Putamen (tissue), 1 donor: ENCODE results near the gene ARHGAP24.
"Not testable (repeated sequence)": the region's sequence is repeated elsewhere in the genome, so short reads cannot be mapped to it uniquely, and the experiment has no call there.

ENCODE experiments used
- DNase-seq: peaks from one replicate; pipeline ENCODE4 v3.0.0-alpha.2; 2016; ENCODE audit warnings: low spot score

Gene ARHGAP24

DNA sequence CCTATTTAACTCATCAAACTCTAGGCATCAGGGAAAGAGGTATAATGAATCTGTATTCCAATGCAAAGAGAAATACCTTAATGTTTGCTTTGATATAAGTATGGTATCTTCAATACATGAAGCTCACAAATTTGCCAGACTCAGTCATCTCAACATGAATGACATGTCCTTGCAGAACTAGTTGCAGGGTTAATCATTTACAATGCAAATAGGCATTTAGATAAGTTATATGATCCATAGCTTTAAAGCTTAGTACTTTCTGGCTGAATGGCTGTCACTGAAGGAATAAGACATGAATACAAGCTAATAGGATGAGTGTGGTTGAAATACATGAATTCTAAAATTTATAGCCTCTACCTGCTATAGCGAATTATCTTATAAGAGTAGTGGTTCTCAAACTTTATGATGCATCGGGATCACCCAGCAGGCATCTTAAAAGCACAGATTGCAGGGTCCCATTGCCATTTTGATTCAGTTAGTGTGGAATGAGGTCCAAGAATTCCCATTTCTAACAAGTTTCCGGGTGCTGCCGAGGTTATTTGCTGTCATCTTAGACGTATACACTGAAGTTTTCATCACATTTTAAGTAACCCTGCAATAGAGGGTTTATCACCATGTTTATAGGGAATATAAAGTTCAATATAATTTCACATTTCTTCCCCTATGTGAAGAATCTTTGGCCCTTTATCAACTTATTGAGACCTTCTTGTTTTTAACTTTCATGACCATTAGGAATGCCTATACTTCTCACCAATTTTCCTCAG, 439.2 kb downstream of the ARHGAP24 start:
- no peak for DNase-seq

DNA sequence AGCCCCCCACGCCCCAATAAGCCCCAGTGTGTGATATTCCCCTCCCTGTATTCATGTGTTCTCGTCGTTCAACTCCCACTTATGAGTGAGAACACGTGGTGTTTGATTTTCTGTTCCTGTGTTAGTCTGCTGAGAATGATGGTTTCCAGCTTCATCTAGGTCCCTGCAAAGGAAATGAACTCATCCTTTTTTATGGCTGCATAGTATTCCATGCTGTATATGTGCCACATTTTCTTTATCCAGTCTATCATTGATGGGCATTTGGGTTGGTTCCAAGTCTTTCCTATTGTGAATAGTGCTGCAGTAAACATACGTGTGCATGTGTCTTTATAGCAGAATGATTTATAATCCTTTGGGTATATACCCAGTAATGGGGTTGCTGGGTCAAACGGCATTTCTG, 440.6 kb downstream of the ARHGAP24 start:
- DNase-seq: not testable (repeated sequence)

DNA sequence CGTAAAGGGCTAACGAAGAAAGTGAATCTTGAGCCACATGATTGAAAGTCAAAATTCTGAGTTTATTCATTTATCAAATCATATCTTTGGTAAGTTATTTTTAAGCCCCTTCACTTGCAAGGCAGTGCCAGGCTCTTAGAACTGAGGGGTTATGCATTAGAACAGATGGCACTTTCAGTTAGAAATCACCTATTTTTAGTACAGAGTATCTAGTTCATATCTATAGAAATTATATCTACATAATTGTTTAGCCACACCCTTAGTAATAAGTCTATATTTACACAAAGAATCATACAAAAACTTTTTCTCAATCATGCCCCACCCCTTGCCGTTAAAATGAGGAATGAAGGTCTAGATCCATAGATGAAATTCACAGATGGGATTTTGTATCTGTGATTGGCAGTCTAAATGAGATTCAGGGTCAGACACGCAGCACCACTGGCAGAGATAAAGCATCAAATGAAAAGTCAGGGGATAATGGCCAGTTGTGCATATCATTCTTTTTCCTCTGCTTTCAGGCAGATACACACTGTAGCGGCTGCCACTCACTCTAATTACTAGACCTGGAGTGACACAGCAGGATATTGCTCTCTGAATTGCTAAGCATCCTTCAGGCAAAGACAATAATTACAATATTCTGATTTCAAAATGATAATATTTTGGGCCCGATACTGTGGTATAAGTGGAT, 444.4 kb downstream of the ARHGAP24 start:
- DNase-seq: no peak

DNA sequence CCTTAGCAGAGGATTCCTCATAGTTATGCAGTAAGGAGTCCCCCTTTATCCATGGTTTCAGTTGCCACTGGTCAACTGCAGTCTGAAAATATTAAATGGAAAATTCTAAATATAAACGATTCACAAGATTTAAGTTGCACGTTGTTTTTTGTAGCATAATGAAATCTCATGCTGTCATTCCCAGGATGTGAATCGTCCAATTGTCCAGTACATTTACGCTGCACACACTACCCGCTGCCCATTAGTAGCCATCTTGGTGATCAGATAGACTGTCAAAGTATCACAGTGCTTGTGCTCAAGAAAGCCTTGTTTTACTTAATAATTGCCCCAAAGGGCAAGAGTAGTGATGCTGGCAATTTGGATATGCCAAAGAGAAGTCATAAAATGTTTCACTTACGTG, 450.1 kb downstream of the ARHGAP24 start:
- no peak for DNase-seq

DNA sequence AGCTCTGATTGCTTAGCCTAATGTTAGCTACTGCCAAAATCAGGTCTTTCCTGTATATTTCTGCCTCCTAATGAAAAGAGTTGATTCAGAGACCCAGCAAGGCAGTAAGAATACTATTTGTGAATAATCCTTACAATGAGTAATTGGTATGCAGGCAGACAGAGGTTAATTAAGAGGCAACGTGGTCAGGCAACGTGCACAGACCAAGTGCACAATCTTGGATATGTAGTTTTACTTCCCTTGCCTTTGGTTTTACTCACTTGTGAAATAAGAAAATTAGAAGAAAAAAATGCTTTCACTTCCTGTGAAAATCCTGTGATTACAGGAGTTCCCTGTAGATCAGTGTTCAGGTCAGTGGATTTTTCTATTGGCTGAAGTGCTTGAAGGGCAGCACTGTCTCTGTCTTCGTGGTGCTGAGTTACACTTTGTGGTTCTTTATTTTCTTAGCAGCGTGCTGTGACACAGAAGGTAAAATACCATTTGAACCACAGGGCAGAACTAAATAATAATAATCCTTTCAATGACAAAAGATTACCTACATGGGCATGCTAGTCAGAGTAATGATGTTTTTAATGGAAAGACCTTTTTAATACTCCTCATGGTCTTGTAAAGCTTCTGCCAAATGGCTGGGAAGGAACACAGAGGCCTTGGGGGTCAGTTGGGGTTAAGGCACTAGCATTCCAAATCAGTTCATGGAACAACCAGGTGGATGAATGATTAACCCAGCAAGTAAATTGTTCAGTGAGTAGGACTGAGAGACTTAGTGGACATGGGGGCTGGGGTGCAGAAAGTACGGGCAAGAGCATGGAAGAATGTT, 454.0 kb downstream of the ARHGAP24 start:
- no peak for DNase-seq

DNA sequence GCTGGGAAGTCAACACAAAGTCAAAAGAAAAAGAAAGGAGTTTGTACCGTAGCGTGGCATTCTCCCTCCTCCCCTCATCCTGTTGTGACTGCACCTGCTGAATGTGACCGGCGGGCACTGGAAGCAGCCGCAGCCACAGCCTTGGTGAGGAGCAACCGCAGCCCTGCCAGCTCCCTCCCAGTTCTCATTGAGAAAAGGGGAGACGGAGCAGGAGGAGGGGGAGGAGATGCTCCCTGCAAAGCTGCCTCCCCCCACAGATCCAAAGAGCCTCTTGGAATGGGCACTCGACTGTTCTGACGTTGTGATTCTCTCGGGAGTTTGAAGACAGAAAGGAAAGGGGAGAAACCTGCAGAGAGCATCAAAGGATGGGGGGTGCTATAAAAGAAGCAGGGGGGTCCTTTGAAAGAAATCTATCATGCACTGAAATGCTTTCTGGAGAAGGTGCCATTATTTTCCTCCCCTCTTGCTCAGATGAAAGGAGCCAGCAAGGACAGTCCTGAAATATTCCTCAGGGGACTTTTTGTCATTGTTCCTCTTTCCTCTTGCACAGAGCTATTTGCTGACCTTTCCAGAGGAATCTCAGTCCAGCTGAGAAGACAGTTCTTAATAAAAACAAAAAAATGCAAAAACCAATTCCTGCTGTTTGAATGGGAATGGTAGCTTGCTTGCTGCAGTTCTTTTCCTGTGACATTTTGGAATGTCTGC, 455.2 kb downstream of the ARHGAP24 start:
- DNase-seq: no peak

DNA sequence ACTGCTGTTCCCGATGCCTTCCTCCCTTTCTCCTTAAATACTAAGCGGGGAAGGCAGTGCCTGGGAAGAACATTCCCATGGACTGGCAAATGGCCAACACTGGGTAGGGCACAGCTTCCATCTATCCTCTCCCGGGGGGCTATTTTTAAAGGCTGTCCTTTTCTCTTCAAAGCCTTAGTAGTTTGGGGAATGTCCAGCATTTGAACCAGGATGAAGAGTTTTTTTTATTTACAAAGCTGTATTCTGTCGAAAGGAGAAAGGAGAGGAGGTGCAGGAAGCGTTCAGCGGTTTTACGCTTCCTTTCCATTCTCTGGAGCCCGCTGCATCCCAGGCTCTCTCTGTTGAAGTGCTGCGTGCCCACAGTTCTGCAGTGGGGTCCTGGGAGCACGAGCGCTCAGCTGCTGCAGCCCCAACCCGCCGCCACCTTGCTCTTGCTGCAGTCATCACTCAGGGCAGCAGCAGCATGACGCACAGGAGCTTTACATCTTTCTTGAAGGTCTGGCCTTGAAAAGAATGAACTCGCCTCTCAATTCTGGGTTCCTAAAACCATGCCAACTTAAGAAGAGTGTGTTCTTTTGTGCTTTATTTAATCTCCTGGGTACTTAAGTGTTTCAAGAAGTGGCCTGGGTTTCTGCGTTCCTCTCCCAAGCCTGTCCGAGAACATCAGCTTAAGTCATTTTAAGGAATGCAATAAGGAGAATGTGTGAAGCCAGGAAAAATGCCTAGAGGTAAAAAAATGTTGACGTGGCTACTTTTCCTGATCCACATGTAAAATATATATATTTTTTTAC, 457.7 kb downstream of the ARHGAP24 start:
- no peak for DNase-seq

DNA sequence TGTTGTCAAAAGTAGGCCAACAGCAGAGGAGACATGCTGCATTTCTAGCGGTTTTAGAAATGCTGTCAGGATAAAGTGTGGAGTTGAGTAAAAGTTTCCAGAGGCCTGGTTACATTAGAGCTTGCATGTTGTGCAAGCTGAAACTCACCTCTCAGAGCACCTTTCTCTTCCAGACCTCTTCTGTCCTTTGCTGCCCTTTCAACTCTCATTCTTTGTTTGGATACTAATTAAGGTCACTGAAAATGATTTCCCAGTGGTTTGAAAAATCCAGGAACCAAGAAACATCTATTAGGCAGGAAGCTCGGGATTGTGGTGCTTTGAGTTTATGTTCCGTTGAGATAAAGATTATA, 458.3 kb downstream of the ARHGAP24 start:
- DNase-seq: no peak

DNA sequence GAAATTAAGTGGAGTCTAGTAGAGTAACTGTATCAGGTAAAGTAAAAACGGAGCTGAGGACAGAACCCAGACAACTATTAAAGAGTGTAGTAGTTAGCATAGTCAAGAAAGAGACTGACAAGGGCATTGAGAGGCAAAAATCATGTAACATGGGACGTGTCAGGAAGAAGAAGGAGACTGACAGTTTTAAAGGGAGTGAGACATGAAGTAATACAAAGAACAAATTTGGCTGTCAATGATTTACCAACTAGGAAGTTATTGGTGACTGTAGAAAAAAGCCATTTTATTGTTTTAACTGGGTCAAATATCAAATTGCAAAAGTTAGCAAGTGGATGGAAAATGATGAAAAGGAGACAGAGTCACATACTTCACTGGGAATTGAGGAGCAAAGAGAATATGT, 462.6 kb downstream of the ARHGAP24 start:
- DNase-seq: no peak

DNA sequence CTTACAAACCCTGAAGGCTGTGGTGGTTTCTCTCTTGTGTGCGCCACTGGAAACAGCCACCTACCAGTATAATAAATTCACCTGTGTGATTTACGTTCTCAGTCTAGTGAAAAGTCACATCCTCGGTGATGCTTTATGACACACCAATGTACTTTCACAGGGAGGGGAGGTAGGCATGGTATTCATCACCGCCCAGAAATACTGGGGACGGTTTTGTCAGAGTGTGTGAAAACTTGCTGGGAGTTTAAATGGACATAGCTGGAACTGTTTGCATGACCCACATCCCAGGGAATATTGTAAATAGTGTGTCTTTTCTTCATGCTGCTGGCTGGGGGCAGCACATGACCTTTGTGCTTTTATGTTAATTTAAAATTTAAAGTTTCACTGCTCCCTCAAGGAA, 463.1 kb downstream of the ARHGAP24 start:
- DNase-seq: no peak

DNA sequence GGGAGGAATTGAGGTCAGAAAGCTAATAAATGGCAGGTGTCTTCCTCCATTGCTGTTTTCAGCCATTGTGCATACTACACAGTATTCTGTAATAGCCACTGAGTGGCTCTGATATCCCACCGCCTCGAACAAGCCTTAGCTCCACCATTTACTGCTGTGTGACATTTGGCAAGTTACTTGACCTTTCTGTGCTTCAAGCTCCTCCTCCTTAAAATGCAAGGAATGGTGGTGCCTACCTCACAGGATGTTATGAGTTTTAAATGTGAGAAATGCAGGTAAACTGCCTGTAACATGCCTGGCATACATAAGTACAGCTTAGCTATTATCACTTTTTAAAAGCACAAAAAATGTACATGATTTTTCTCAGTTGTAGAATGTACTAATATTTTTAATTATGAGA, 464.0 kb downstream of the ARHGAP24 start:
- DNase-seq: no peak

DNA sequence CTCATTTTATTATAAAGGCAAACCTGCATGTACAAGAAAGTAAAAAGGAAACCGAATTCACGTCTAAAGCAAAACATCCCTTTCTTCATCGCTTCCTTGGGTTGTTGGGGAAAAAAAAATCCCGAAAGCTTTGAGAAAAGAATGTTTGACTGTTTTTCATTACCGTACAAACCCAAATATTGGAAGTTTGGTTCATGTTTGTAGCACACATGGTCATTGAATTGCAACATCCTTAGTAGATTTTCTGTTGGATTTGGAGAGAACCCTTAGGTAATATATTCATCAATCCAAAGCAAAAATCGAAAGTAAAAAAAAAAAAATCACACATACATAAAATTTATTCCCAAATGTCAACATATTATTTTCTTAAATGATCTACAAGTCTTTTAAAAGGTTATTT, 464.6 kb downstream of the ARHGAP24 start:
- no peak for DNase-seq

DNA sequence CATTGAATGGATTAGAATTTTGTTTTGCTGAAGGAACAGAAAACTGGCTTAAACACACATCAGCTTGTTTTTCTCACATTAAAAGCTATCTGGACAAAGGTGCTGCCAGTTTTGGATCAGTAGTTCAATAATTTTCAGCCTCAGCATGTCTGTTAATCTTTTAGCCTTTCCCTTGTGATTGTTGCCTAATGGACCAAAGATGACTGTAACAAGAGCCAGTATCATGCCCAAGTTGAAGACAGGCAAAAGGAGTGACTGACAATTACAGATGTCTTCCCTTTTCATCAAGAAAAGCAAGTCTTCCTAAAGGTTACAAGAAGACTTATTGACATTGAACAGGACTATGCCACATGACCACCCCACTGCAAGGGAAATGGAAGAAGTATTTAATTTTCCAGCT, 465.2 kb downstream of the ARHGAP24 start:
- no peak for DNase-seq

DNA sequence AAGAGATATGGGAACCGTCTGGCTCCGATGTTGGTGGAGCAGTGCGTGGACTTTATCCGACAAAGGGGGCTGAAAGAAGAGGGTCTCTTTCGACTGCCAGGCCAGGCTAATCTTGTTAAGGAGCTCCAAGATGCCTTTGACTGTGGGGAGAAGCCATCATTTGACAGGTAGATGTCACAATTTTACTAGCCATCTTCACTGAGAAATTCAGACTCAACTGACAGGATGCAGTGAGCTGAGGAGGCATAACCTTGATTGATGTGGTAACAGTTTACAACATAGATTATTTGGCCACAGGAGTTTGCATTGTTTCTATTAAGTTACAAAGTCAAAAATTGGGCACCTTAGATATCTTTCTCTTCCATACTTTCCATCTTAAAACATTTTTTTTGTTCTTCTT, 467.2 kb downstream of the ARHGAP24 start:
- no peak for DNase-seq

DNA sequence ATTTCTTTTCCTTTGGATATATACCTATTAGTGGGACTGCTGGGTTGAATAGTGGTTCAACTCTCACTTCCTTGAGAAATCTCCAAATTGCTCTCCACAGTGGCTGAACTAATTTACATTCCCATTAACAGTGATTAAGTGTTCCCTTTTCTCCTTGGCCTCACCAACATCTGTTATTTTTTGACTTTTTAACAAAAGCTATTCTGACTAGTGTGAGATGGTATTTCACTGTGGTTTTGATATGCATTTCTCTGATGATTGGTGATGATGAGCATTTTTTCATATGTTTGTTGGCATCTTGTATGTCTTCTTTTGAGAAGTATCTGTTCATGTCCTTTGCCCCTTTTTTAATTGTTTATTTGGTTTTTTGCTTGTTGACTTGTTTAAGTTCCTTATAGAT, 471.9 kb downstream of the ARHGAP24 start:
- no peak for DNase-seq

DNA sequence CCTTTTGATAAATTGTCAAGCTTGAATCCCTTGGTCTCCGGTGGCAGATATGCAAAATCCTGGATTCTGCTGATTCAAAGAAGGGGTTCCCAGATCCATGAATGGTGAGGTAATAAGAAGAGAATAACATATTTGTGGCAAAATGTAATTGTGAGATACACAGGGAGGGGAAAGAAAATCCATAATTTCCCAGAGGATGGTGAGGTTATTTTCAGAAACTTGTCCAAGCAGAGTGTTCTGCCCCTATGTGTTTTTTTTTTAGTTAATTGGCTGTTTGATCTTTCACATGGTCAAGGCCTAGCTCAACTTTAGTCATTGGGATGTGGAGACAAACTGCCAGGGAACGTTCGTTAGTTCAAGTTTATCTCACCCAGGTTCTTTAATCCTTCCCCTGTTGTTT, 476.1 kb downstream of the ARHGAP24 start:
- no peak for DNase-seq

DNA sequence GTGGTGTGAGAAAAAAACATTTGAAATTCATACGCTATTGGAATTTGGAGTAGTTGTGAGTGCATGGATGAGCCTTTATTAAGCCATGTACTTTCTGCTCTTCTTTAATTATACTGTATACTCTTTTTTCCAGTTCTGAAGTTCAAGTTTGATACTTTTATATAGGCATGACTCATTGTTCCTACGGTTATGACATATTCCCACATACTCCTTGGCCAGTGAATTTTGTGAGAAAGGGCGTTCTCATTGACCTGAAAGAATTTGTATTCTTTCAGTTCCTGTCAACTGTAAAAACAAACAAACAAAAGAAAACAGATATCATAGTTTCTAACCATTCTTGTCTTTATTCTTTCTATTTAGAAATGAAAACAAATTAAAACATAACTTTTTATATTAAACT, 477.6 kb downstream of the ARHGAP24 start:
- DNase-seq: no peak

DNA sequence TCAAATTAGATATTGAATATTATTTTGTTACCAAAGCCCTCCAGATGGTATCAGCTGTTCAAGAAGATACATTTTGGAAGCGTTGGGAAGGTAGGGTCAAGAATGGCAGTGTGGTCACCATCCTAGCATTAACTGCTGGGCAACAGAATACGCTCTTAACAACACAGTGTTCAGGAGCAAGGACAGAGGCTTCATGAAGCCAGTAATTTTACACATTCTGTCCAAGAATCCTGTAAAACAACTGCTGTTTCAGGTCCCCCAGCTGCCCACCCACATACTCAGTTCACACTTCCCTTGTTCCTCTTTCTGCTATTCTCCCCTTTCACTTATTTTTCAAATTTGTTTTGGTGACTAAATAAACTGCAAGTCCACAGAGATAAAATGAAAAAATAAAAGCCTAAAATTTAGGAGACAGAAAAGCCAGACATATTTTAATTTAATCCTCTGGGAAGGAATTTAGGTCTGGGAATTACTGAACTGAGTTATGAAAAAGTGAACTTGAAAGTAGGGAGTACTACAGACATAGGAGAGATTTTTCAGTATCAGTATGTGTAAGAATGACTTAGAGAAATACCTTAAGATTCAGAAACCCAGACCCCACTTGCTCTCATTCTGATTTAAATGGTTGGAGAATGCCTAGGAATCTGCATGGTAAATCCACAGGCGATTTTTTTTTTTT, 478.2 kb downstream of the ARHGAP24 start:
- DNase-seq: no peak

DNA sequence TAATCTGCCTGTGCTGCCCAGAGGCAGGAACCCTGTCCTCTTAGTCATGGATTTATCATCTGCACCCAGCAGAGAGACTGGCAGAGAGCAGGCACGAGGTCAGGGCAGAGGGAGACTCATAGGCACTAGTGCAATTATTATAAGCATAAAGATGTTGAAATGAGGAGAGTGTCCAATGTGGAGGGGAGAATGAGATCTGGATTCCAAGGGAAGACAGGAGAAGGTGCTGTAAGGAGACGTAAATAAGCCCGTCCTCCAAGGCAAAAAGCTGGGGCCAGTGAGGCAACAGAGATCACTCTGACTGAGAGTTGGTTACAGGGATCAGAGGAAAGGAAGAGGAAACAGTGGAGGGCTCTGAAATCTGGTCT, 478.7 kb downstream of the ARHGAP24 start:
- DNase-seq: no peak

DNA sequence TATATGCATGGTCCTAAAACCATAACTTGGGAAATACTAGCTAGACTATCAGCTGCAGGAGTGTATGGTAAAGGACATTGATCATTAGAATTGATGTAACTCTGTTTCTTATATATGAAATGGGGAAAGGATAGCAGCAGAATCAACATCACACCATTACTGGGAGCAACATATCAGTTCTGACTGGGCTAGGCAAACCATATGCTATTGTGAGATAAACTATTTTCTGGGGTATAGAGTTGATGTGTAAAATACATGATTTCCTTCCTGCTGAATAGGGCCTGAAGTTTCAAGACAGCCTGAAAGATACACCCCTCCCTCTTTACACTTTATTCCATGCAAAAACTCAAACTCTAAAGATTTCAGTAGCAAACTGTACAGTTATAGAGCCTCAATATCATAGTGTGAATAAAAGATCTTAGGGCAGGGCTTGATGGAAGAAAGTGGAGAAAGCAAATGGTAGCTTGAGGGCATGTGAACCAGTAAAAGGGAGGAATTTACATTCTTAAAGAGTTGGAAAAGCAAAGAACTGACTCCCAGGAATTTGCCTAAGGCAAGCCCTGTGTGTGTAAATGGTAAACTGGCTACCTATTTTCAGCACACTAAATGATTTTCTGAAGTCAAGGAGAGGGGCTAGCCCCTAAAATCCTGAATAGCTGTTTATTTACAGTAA, 480.8 kb downstream of the ARHGAP24 start:
- DNase-seq: no peak
